Smooth muscle cell (in vitro differentiated cells): ENCODE data around the gene LBH. TPM values are rescaled to one million over a fixed set of nuclear protein-coding genes. Genes with fewer than 3 reads are reported as not detected.

ENCODE experiments used
- DNase-seq: peaks from one replicate; lab custom pipeline; 2025; ENCODE audit not compliant: unreplicated experiment; lab: John Stamatoyannopoulos, UW
- H2AFZ ChIP-seq: fragments of 200-600 bp; sonication (generic); 2 replicates; pipeline ENCODE4 v1.6.0; 2016; ENCODE audit warnings: antibody characterized with exemption, low read depth, mild to moderate bottlenecking
- H3F3A ChIP-seq: fragments of 200-600 bp; sonication (generic); 2 replicates; pipeline ENCODE4 v1.6.0; 2017; ENCODE audit warnings: antibody characterized with exemption, low read depth
- H3K27ac ChIP-seq: fragments of 200-600 bp; sonication (generic); 2 replicates; pipeline ENCODE4 v1.5.1; 2016; ENCODE audit warnings: low read depth, mild to moderate bottlenecking
- H3K27me3 ChIP-seq: fragments of 200-600 bp; sonication (generic); 2 replicates; pipeline ENCODE4 v1.6.1; 2016; ENCODE audit warnings: low read depth, mild to moderate bottlenecking
- H3K36me3 ChIP-seq: fragments of 200-600 bp; sonication (generic); 2 replicates; pipeline ENCODE4 v1.5.1; 2016; ENCODE audit warnings: low read depth
- H3K4me1 ChIP-seq: fragments of 200-600 bp; sonication (generic); 2 replicates; pipeline ENCODE4 v1.5.1; 2016; ENCODE audit warnings: low read depth
- H3K4me2 ChIP-seq: fragments of 200-600 bp; sonication (generic); 2 replicates; pipeline ENCODE4 v1.6.0; 2016; ENCODE audit warnings: mild to moderate bottlenecking
- H3K4me3 ChIP-seq: fragments of 200-600 bp; sonication (generic); 2 replicates; pipeline ENCODE4 v1.5.1; 2016; ENCODE audit warnings: mild to moderate bottlenecking
- H3K79me2 ChIP-seq: fragments of 200-600 bp; sonication (generic); 2 replicates; pipeline ENCODE4 v1.6.0; 2016; ENCODE audit warnings: low read depth, mild to moderate bottlenecking
- H3K9ac ChIP-seq: fragments of 200-600 bp; sonication (generic); 2 replicates; pipeline ENCODE4 v1.6.0; 2016; ENCODE audit warnings: low read depth
- H3K9me3 ChIP-seq: fragments of 200-600 bp; sonication (generic); replicated peaks from 2 replicates; pipeline ENCODE4 v1.5.1; 2016; ENCODE audit warnings: low read depth
- H4K20me1 ChIP-seq: fragments of 200-600 bp; sonication (generic); 2 replicates; pipeline ENCODE4 v1.6.0; 2016; ENCODE audit warnings: low read depth
- WGBS: methylation state at CpG from one replicate; pipeline ENCODE4 v1.1.7; 2016; ENCODE audit warnings: low lambda C conversion rate; 5-methylcytosine and 5-hydroxymethylcytosine counted together
- polyA plus RNA-seq: library from polyadenylated mRNA; unstranded; fragments of >200 nt; fragmentation: Nextera tagmentation; extraction: Ambion mirVana; gene quantifications from 2 replicates; pipeline ENCODE4 v1.2.1, GENCODE V29; 2016
- total RNA-seq: library from RNA; depleted of rRNA; stranded (reverse); fragments of >200 nt; gene quantifications from 2 replicates; pipeline ENCODE4 v1.2.3, GENCODE V29; 2014
- TF ChIP-seq, protein P1 (sequence below): fragments of 200-600 bp; sonication (generic); IDR thresholded peaks from 2 replicates; pipeline ENCODE4 v1.5.1; 2017; ENCODE audit warnings: borderline replicate concordance, mild to moderate bottlenecking, antibody characterized with exemption; ENCODE audit not compliant: insufficient read depth, poor library complexity, severe bottlenecking

LBH gene
- total and polyA plus RNA-seq, 2 experiments from 2014 or later, result 31.0 to 35.2 TPM

- H3K9ac ChIP-seq, result no peak overlapping the region
- DNase-seq, result no peak
- no peak overlapping the region for H3K4me2 ChIP-seq
- WGBS, result 75% methylated on average over 4 of the region's 4 CpGs
- no peak overlapping the region for H3K4me3 ChIP-seq
- no peaks in the 10 kb centered on the region for H3K36me3 ChIP-seq
- TF ChIP-seq, protein P1, sequence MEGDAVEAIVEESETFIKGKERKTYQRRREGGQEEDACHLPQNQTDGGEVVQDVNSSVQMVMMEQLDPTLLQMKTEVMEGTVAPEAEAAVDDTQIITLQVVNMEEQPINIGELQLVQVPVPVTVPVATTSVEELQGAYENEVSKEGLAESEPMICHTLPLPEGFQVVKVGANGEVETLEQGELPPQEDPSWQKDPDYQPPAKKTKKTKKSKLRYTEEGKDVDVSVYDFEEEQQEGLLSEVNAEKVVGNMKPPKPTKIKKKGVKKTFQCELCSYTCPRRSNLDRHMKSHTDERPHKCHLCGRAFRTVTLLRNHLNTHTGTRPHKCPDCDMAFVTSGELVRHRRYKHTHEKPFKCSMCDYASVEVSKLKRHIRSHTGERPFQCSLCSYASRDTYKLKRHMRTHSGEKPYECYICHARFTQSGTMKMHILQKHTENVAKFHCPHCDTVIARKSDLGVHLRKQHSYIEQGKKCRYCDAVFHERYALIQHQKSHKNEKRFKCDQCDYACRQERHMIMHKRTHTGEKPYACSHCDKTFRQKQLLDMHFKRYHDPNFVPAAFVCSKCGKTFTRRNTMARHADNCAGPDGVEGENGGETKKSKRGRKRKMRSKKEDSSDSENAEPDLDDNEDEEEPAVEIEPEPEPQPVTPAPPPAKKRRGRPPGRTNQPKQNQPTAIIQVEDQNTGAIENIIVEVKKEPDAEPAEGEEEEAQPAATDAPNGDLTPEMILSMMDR, result no peak
- no peaks in the 10 kb centered on the region for H3F3A ChIP-seq
- H2AFZ ChIP-seq, result no peak overlapping the region
- no peaks in the 10 kb centered on the region for H3K4me1 ChIP-seq
- H3K79me2 ChIP-seq, result no peaks in the 10 kb centered on the region
- no peaks in the 10 kb centered on the region for H3K9me3 ChIP-seq
- no peak overlapping the region for H3K27ac ChIP-seq
- H4K20me1 ChIP-seq, result no peaks in the 10 kb centered on the region
- H3K27me3 ChIP-seq, result no peaks in the 10 kb centered on the region
These were observed 39.0 kb upstream of the LBH start for GRCh38 chr2:30192314-30192713.

DNA sequence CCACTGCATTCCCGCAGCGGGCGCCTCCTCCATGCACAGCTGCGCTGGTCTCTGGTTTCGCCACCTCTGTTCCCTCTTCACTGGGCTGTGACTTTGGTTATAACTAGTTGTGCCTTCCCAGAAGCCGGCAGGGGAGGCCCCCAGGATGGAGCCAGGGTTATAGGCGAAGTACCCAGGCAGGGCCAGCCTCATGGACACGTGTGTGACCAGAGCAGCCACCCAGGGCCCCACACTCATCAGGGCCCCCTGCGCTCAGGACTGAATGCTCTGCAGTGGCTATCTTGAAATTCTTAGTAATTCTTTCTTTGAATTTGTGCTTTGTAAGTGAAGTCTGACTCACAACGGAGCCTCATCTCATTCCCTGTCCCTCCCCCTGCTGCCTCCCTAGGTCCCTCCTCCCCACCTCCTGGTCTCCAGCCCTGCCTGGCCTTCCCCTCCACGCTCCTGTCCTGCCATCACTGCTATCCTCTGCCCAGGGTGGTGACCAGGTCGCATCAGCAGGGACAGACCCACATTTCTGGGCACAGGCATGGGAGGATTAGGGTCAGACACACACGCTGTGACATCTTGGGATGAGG, 38.1 kb upstream of the LBH start:
- no peak overlapping the region for H3K4me3 ChIP-seq
- TF ChIP-seq, protein P1, result no peak
- no peaks in the 10 kb centered on the region for H3K27me3 ChIP-seq
- no peak overlapping the region for H3K4me2 ChIP-seq
- 62% methylated on average over 13 of the region's 13 CpGs for WGBS
- H3K36me3 ChIP-seq, result no peaks in the 10 kb centered on the region
- no peaks in the 10 kb centered on the region for H3K4me1 ChIP-seq
- H3K9ac ChIP-seq, result no peak overlapping the region
- H3K9me3 ChIP-seq, result no peaks in the 10 kb centered on the region
- DNase-seq, result no peak
- H3K27ac ChIP-seq, result peak overlapping the region; percentile 35
- H3F3A ChIP-seq, result no peaks in the 10 kb centered on the region
- H4K20me1 ChIP-seq, result no peaks in the 10 kb centered on the region
- H2AFZ ChIP-seq, result peak overlapping the region; percentile 57
- no peaks in the 10 kb centered on the region for H3K79me2 ChIP-seq

- Histone ChIP-seq H3K9ac (no peak overlapping the region), H3K27me3 (no peaks in the 10 kb centered on the region), H3K4me1 (no peaks in the 10 kb centered on the region), H4K20me1 (no peaks in the 10 kb centered on the region), H3K79me2 (no peaks in the 10 kb centered on the region), H3K4me3 (no peak overlapping the region), H3K9me3 (no peaks in the 10 kb centered on the region), H3K36me3 (no peaks in the 10 kb centered on the region), H3K4me2 (no peak overlapping the region), H3K27ac (no peak overlapping the region), H3F3A (no peaks in the 10 kb centered on the region), H2AFZ (no peak overlapping the region)
- TF ChIP-seq, protein P1, result no peak
- DNase-seq, result no peak
- 90% methylated on average over 7 of the region's 7 CpGs for WGBS
These were observed 36.9 kb upstream of the LBH start for GRCh38 chr2:30194421-30194820.

DNA sequence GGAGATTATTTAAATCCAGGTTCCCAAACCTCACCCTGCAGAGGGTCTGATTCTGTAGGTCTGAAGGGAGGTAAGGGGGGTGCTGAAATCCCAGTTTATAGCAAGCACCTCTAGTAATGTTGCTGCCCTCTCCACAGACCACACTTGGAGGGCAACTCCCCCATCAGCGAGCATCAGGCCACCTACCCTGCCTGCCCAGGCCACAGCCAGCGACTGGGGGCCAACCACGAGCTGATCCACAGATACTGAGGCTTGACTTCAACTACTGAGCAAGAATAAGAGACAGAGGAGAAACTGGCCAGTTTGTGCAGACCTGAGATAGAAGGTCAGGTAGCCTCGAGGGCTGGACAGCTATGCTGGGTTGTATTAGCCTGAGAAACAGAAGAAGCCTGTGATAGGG, 36.3 kb upstream of the LBH start:
- Histone ChIP-seq H3F3A (no peaks in the 10 kb centered on the region), H3K27me3 (no peaks in the 10 kb centered on the region), H3K9me3 (no peaks in the 10 kb centered on the region), H3K9ac (no peak overlapping the region), H3K79me2 (no peaks in the 10 kb centered on the region), H3K36me3 (no peaks in the 10 kb centered on the region), H4K20me1 (no peaks in the 10 kb centered on the region), H3K27ac (no peak overlapping the region), H2AFZ (no peak overlapping the region), H3K4me1 (no peaks in the 10 kb centered on the region), H3K4me3 (no peak overlapping the region), H3K4me2 (no peak overlapping the region)
- TF ChIP-seq, protein P1, result no peak
- DNase-seq, result no peak
- WGBS, result 87% methylated on average over 4 of the region's 4 CpGs
